Left ventricle myocardium inferior (tissue), 1 donor: Measurements from ENCODE around the gene ADAT1. TPM values are rescaled to one million over a fixed set of nuclear protein-coding genes. Genes with fewer than 3 reads are reported as not detected.

ENCODE experiments used
- DNase-seq: peaks from one replicate; pipeline ENCODE4 v3.0.0-alpha.2; 2020
- H3K27ac ChIP-seq: fragments of 200-600 bp; replicated peaks from 2 replicates; pipeline ENCODE4 v1.8.0; 2021
- H3K27me3 ChIP-seq: fragments of 200-600 bp; 2 replicates; pipeline ENCODE4 v1.8.0; 2021; ENCODE audit warnings: low read depth
- H3K36me3 ChIP-seq: fragments of 200-600 bp; 2 replicates; pipeline ENCODE4 v1.8.0; 2021
- H3K4me1 ChIP-seq: fragments of 200-600 bp; 2 replicates; pipeline ENCODE4 v1.8.0; 2021
- H3K4me3 ChIP-seq: fragments of 200-600 bp; 2 replicates; pipeline ENCODE4 v1.8.0; 2021; ENCODE audit warnings: mild to moderate bottlenecking, moderate library complexity
- H3K9me3 ChIP-seq: fragments of 200-600 bp; replicated peaks from 2 replicates; pipeline ENCODE4 v1.8.0; 2021
- intact Hi-C: fragments of 100-400 bp; cut with micrococcal nuclease; formaldehyde crosslinking; loops from one replicate; pipeline ENCODE4 v1.11.0; 2022
- long read RNA-seq: library from polyadenylated mRNA; unstranded; transcript quantifications from one replicate; pipeline ENCODE4 v2.0.0, GENCODE V29; 2021
- total RNA-seq: library from RNA; stranded (reverse); fragmentation: NEBNext Ultra II Directional; extraction: Animal tissue kit (Norgen Biotek cat#: 25700); gene quantifications from one replicate; pipeline ENCODE4 v1.2.1, GENCODE V29; 2021
- TF ChIP-seq, protein P1 (sequence below): fragments of 200-600 bp; IDR thresholded peaks from 2 replicates; pipeline ENCODE4 v1.8.0; 2021; ENCODE audit warnings: antibody characterized with exemption, mild to moderate bottlenecking, borderline replicate concordance
- donor health status: DM: no; HTN: yes; CAD: no; lungs with severe emphysema.

The ADAT1 gene, protein sequence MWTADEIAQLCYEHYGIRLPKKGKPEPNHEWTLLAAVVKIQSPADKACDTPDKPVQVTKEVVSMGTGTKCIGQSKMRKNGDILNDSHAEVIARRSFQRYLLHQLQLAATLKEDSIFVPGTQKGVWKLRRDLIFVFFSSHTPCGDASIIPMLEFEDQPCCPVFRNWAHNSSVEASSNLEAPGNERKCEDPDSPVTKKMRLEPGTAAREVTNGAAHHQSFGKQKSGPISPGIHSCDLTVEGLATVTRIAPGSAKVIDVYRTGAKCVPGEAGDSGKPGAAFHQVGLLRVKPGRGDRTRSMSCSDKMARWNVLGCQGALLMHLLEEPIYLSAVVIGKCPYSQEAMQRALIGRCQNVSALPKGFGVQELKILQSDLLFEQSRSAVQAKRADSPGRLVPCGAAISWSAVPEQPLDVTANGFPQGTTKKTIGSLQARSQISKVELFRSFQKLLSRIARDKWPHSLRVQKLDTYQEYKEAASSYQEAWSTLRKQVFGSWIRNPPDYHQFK
- total RNA-seq, result 28.4 TPM
- long read RNA-seq, transcript ADAT1-201 (11 exons, 1,869 nt), result major isoform, 8 of 17 reads
- long read RNA-seq, partial matches to known transcripts, result 6 of 17 reads
- long read RNA-seq, other reads (novel, unspliced or antisense), result 2 of 17 reads

DNA sequence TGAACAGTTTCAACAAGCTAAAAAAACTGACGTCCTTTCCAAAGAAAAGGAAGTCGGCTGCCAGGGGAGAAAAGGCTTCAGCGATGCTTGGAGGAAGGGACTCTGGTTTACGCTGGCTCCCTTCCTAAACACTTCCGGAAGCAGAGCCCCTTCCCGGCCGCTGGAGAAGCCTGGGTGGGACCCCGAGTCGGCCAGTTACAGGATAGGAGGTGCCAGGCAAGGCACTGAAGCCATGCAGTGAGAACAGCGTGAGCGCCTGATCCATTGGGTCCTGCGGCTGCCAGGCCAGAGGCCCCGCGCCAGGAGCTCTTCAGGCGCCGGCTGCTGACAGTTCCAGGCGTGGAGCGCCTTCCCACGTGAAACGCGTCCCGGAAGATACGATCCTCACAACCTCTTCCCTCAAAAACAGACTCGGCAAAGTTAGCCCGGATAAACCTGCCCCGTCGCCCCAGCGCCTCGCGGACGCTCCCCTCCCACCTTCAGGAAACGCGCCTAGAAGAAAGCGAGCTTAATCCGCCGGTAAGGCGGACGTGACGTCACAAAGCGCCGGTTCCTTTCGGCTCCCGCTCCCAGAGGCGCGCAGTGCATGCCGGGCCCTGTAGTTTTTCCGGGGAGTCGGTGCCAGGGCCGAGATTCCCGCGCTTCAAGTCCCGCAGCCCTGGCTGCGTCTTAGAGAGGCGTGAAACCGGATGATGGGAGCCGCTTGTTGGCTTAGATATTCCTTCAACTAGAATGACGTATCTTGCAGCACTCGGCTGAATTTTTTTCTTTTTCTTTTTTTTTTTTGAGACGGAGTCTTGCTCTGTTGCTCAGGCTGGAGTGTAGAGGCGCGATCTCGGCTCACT, at the start of gene ADAT1:
TSS of gene ADAT1 (minus strand) at position 521 of the 845 bp plus-strand sequence. CDS start 2,482 bp downstream, outside the sequence.
- peaks cover 46% of the 10 kb centered on the region for H3K36me3 ChIP-seq

DNA sequence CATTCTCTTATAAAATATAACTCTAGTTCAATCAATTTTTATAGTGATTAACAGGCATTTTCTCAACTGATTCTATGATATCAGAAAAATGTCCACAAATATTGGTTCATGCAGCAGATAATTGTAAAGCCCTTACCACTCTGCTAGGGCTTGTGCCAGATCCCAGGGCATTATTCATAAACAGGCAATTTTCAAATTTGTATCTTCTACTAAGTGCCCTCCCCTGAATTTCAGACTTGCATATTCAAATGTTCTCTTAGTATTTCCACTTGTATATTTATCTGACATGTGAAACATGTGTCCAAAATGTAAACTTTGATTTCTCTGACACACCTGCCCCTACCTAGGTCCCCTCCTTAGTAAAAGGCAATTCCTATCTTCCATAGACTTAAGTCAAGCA, 44.4 kb upstream of the ADAT1 start:
- Histone ChIP-seq H3K4me3 (no peak overlapping the region), H3K27me3 (no peaks in the 10 kb centered on the region), H3K36me3 (no peaks in the 10 kb centered on the region), H3K27ac (no peak overlapping the region), H3K4me1 (no peaks in the 10 kb centered on the region), H3K9me3 (no peaks in the 10 kb centered on the region)
- no peak for DNase-seq
- intact Hi-C loops, result no loop called here
- TF ChIP-seq, protein P1, sequence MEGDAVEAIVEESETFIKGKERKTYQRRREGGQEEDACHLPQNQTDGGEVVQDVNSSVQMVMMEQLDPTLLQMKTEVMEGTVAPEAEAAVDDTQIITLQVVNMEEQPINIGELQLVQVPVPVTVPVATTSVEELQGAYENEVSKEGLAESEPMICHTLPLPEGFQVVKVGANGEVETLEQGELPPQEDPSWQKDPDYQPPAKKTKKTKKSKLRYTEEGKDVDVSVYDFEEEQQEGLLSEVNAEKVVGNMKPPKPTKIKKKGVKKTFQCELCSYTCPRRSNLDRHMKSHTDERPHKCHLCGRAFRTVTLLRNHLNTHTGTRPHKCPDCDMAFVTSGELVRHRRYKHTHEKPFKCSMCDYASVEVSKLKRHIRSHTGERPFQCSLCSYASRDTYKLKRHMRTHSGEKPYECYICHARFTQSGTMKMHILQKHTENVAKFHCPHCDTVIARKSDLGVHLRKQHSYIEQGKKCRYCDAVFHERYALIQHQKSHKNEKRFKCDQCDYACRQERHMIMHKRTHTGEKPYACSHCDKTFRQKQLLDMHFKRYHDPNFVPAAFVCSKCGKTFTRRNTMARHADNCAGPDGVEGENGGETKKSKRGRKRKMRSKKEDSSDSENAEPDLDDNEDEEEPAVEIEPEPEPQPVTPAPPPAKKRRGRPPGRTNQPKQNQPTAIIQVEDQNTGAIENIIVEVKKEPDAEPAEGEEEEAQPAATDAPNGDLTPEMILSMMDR, result no peak

More for the DNA sequence above, at the start of gene ADAT1:
- DNase-seq, result peak; percentile 98
- Histone ChIP-seq H3K4me3 (peak within 1 kb of the TSS; percentile 77), H3K4me1 (peaks cover 38% of the 10 kb centered on the region), H3K27ac (peak within 1 kb of the TSS; percentile 93), H3K9me3 (no peaks in the 10 kb centered on the region), H3K27me3 (no peaks in the 10 kb centered on the region)
- intact Hi-C loops, result no loop called here
- TF ChIP-seq, protein P1, result no peak

DNA sequence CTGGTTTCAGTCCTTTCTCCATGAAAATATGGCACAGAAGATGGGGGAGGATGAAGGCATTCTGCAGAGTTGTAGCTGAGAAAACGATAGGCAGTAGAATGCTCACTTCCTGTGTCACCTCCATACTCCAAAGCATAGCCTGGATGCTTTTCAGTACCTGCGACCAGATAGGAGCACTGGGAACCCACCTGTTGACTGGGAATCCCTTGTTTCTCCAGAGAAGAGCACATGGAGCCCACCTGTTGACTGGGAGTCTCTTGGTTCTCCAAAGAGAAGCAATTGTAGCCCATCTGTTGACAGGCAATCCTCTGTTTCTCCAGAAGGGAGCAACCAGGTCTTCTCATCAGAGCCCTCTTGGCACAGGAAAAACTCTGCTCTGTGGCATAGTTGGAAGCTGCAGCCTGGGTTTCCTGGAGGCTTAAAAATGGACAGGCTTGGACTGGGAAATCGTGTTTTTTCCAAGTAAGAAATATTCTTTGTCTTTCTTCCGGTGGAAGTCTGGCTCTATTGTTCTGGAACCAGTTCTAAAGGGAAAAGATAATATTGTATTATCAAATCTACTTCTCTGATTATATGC, 37.7 kb upstream of the ADAT1 start:
- TF ChIP-seq, protein P1, result no peak
- Histone ChIP-seq H3K27me3 (no peaks in the 10 kb centered on the region), H3K4me1 (peaks cover 42% of the 10 kb centered on the region), H3K27ac (peak overlapping the region; percentile 13), H3K36me3 (peaks cover 43% of the 10 kb centered on the region), H3K4me3 (no peak overlapping the region), H3K9me3 (no peaks in the 10 kb centered on the region)
- DNase-seq, result no peak
- intact Hi-C loops, result no loop called here

DNA sequence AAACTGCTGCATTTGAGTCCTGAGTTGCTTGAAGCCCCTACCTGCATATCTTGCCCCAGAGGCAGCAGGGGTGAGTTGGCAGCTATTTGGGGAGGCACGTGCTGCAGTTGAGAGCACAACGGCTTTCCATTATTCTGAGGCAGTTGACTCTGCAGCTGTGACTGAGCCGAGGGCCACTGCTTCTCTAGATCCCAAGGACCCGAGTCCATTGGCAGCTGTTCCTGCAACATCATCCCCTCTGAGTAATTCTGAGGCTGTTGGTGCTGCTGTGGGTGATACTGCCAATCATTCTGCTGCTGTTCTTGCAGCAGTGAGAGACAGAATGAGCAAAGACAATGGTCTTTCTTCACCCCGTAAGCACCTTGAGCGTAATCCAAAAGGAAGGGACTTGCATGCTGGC, 37.2 kb upstream of the ADAT1 start:
- Histone ChIP-seq H3K27ac (peak overlapping the region; percentile 13), H3K27me3 (no peaks in the 10 kb centered on the region), H3K9me3 (no peaks in the 10 kb centered on the region), H3K36me3 (peaks cover 48% of the 10 kb centered on the region), H3K4me1 (peaks cover 42% of the 10 kb centered on the region), H3K4me3 (no peak overlapping the region)
- intact Hi-C loops, result no loop called here
- DNase-seq, result no peak
- TF ChIP-seq, protein P1, result no peak

DNA sequence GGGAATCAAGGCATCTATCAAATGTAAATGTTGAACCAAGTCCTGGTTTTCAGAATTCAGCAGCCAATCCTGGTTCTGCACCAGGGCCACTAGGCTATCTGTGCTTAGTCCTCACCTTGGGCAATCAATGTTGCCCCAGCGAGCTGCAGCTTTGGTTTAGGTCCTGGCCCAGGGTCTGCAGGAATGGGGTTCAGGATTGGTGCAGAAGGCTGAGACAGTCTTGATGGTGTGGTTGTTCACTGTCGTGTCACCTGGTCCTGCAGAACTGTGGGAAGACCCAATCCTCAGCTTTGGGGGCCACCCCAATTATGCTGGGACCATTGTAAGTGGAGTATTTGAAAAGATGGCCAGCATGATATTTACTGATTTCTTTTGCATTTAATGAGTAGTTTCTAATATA, 35.1 kb upstream of the ADAT1 start:
- H3K4me1 ChIP-seq, result peaks cover 54% of the 10 kb centered on the region
- DNase-seq, result no peak
- TF ChIP-seq, protein P1, result no peak
- no peaks in the 10 kb centered on the region for H3K9me3 ChIP-seq
- H3K27ac ChIP-seq, result no peak overlapping the region
- intact Hi-C loops, result no loop called here
- H3K27me3 ChIP-seq, result no peaks in the 10 kb centered on the region
- no peak overlapping the region for H3K4me3 ChIP-seq
- peaks cover 61% of the 10 kb centered on the region for H3K36me3 ChIP-seq
